ENCODE measurements around the gene RHO.
"Not testable (repeated sequence)": the region's sequence is repeated elsewhere in the genome, so short reads cannot be mapped to it uniquely, and the experiment has no call there.

RHO gene

GRCh38 chr3:129513705-129514104, 14.7 kb upstream of the RHO start:
- no peak overlapping the region for H2AFZ ChIP-seq (ENCODE audit: low read length)
- H3K79me2 ChIP-seq (ENCODE audit: insufficient read depth, low read length): no peaks in the 10 kb centered on the region
- no peaks in the 10 kb centered on the region; the same call in 1 of the 2 replicates for H3K36me3 ChIP-seq (ENCODE audit: insufficient read depth, low read length)
- H3K4me2 ChIP-seq (ENCODE audit: low read depth, low read length, poor library complexity, severe bottlenecking): no peak overlapping the region
- H3K9me2 ChIP-seq (replicated peaks; ENCODE audit: low read depth, low read length): no peaks in the 10 kb centered on the region
- no peaks in the 10 kb centered on the region for H3K4me1 ChIP-seq (ENCODE audit: insufficient read depth, low read length, poor library complexity, severe bottlenecking)
- no peaks in the 10 kb centered on the region for H3K27me3 ChIP-seq (ENCODE audit: insufficient read depth, low read length, poor library complexity, severe bottlenecking)
- no peak overlapping the region for H3K9ac ChIP-seq (ENCODE audit: low read depth, low read length, poor library complexity, severe bottlenecking)
- no peak overlapping the region for H3K4me3 ChIP-seq (ENCODE audit: low read length, poor library complexity, severe bottlenecking)
- H3K9me3 ChIP-seq (ENCODE audit: insufficient read depth, low read depth, low read length): no peaks in the 10 kb centered on the region
- H4K20me1 ChIP-seq (ENCODE audit: insufficient read depth, low read length, poor library complexity, severe bottlenecking): no peaks in the 10 kb centered on the region
- no peaks in the 10 kb centered on the region for H3F3A ChIP-seq (ENCODE audit: low read depth)
- TF ChIP-seq EZH2phosphoT487 (IDR thresholded peaks at IDR 0.05; ENCODE audit: borderline replicate concordance) (no peak), CTCF (conservative IDR thresholded peaks at IDR 0.05; ENCODE audit: low read length) (no peak)

- Histone ChIP-seq H3K36me3 (ENCODE audit: insufficient read depth, low read length) (no peaks in the 10 kb centered on the region; the same call in 1 of the 2 replicates), H3K79me2 (ENCODE audit: insufficient read depth, low read length) (no peaks in the 10 kb centered on the region), H3K4me3 (ENCODE audit: low read length, poor library complexity, severe bottlenecking) (no peak overlapping the region), H3K9ac (ENCODE audit: low read depth, low read length, poor library complexity, severe bottlenecking) (no peak overlapping the region), H3K9me2 (replicated peaks; ENCODE audit: low read depth, low read length) (no peaks in the 10 kb centered on the region), H4K20me1 (ENCODE audit: insufficient read depth, low read length, poor library complexity, severe bottlenecking) (no peaks in the 10 kb centered on the region), H3K9me3 (ENCODE audit: insufficient read depth, low read depth, low read length) (no peaks in the 10 kb centered on the region), H3F3A (ENCODE audit: low read depth) (no peaks in the 10 kb centered on the region), H3K4me2 (ENCODE audit: low read depth, low read length, poor library complexity, severe bottlenecking) (no peak overlapping the region), H3K27me3 (ENCODE audit: insufficient read depth, low read length, poor library complexity, severe bottlenecking) (no peaks in the 10 kb centered on the region), H2AFZ (ENCODE audit: low read length) (no peak overlapping the region), H3K4me1 (ENCODE audit: insufficient read depth, low read length, poor library complexity, severe bottlenecking) (no peaks in the 10 kb centered on the region)
- no peak for TF ChIP-seq EZH2phosphoT487 (IDR thresholded peaks at IDR 0.05; ENCODE audit: borderline replicate concordance)
- TF ChIP-seq CTCF (conservative IDR thresholded peaks at IDR 0.05; ENCODE audit: low read length): no peak
These were observed 14.3 kb upstream of the RHO start for GRCh38 chr3:129514110-129514509.

GRCh38 chr3:129514563-129514962, 13.9 kb upstream of the RHO start:
- H3K4me3 ChIP-seq (ENCODE audit: low read length, poor library complexity, severe bottlenecking): no peak overlapping the region
- no peaks in the 10 kb centered on the region for H3K4me1 ChIP-seq (ENCODE audit: insufficient read depth, low read length, poor library complexity, severe bottlenecking)
- H3K27me3 ChIP-seq (ENCODE audit: insufficient read depth, low read length, poor library complexity, severe bottlenecking): no peaks in the 10 kb centered on the region
- H3K36me3 ChIP-seq (ENCODE audit: insufficient read depth, low read length): no peaks in the 10 kb centered on the region; the same call in 1 of the 2 replicates
- TF ChIP-seq EZH2phosphoT487 (IDR thresholded peaks at IDR 0.05; ENCODE audit: borderline replicate concordance): no peak
- no peak for TF ChIP-seq CTCF (conservative IDR thresholded peaks at IDR 0.05; ENCODE audit: low read length)
- no peaks in the 10 kb centered on the region for H4K20me1 ChIP-seq (ENCODE audit: insufficient read depth, low read length, poor library complexity, severe bottlenecking)
- no peaks in the 10 kb centered on the region for H3F3A ChIP-seq (ENCODE audit: low read depth)
- no peaks in the 10 kb centered on the region for H3K9me2 ChIP-seq (replicated peaks; ENCODE audit: low read depth, low read length)
- no peaks in the 10 kb centered on the region for H3K79me2 ChIP-seq (ENCODE audit: insufficient read depth, low read length)
- no peaks in the 10 kb centered on the region for H3K9me3 ChIP-seq (ENCODE audit: insufficient read depth, low read depth, low read length)
- no peak overlapping the region for H2AFZ ChIP-seq (ENCODE audit: low read length)
- H3K9ac ChIP-seq (ENCODE audit: low read depth, low read length, poor library complexity, severe bottlenecking): no peak overlapping the region
- no peak overlapping the region for H3K4me2 ChIP-seq (ENCODE audit: low read depth, low read length, poor library complexity, severe bottlenecking)

DNA sequence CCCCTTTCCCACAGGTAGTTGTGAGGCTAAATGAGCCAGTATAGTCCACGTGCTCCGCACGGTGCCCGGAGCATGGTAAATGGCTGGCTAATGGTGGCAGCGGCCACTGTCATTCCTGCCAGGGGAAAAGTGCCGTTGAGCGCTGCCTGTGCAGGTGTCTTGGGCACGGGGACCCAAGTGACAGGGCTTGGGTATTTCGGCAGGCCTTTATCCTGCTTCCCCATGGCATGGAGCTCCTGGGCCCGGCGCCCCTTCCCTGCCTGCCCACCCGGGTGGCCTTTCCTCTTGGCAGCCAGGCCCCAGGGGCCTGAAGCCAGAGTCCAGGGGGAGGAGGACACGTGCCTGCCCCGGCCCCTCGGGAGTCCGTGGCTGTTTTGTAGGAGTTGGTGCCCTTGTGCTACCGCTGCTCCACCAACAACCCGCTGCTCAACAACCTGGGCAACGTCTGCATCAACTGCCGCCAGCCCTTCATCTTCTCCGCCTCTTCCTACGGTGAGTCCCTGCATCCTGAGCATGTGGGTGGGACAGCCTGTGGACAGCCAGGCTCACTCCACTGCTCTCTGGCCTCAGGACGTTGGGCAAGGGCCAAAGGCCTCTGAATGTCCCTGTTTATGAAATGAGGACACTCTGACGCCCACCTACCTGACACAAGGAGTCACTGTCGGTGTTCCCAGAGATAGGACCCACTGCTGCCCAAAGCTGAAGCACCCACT, 13.2 kb upstream of the RHO start:
- not testable (repeated sequence) for H3K9me3 ChIP-seq (ENCODE audit: insufficient read depth, low read depth, low read length); H3K27me3 ChIP-seq (ENCODE audit: insufficient read depth, low read length, poor library complexity, severe bottlenecking)

DNA sequence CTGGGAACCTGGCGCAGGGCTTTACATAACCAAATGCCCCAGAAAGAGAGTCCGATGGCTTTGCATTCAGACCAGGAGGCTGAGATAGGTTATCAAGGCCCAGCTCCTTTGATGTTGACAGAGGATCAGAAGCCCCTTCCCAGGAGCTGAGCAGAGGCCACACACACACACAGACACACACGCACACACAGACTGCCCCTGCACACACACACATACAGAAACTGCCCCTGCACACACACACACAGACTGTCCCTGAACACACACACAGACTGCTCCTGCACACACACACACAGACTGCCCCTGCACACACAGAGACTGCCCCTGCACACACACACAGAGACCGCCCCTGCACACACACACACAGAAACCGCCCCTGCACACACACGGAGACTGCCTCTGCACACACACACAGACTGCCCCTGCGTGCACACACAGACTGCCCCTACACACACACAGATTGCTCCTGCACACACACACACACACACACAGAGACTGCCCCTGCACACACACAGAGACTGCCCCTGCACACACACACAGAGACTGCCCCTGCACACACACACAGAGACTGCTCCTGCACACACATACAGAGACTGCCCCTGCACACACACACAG, 12.5 kb upstream of the RHO start:
- H3K4me3 ChIP-seq (ENCODE audit: low read length, poor library complexity, severe bottlenecking); H3F3A ChIP-seq (ENCODE audit: low read depth); H3K27me3 ChIP-seq (ENCODE audit: insufficient read depth, low read length, poor library complexity, severe bottlenecking); H4K20me1 ChIP-seq (ENCODE audit: insufficient read depth, low read length, poor library complexity, severe bottlenecking); H3K4me2 ChIP-seq (ENCODE audit: low read depth, low read length, poor library complexity, severe bottlenecking); H3K36me3 ChIP-seq (ENCODE audit: insufficient read depth, low read length); H2AFZ ChIP-seq (ENCODE audit: low read length); H3K9me3 ChIP-seq (ENCODE audit: insufficient read depth, low read depth, low read length); H3K9ac ChIP-seq (ENCODE audit: low read depth, low read length, poor library complexity, severe bottlenecking); H3K79me2 ChIP-seq (ENCODE audit: insufficient read depth, low read length); H3K4me1 ChIP-seq (ENCODE audit: insufficient read depth, low read length, poor library complexity, severe bottlenecking); H3K9me2 ChIP-seq (replicated peaks; ENCODE audit: low read depth, low read length): not testable (repeated sequence)

More for the DNA sequence above, 13.2 kb upstream of the RHO start:
- not testable (repeated sequence) for H3K9me2 ChIP-seq (replicated peaks; ENCODE audit: low read depth, low read length); H3K36me3 ChIP-seq (ENCODE audit: insufficient read depth, low read length); H3F3A ChIP-seq (ENCODE audit: low read depth); H3K79me2 ChIP-seq (ENCODE audit: insufficient read depth, low read length); H3K4me3 ChIP-seq (ENCODE audit: low read length, poor library complexity, severe bottlenecking); H4K20me1 ChIP-seq (ENCODE audit: insufficient read depth, low read length, poor library complexity, severe bottlenecking); H3K4me2 ChIP-seq (ENCODE audit: low read depth, low read length, poor library complexity, severe bottlenecking); H3K4me1 ChIP-seq (ENCODE audit: insufficient read depth, low read length, poor library complexity, severe bottlenecking); H3K9ac ChIP-seq (ENCODE audit: low read depth, low read length, poor library complexity, severe bottlenecking); H2AFZ ChIP-seq (ENCODE audit: low read length)
